Breast epithelium (tissue), 3 donors: ENCODE results near the gene METTL17.

Experiments used
- POLR2AphosphoS5 ChIP-seq, 3 donors: sonication (generic); formaldehyde crosslinking; IDR thresholded peaks; one replicate each; pipeline ENCODE4 v1.6.1; 2017; ENCODE audit warnings: antibody characterized with exemption in 3 of 3
- TF ChIP-seq, protein P1 (sequence below), 3 donors: fragments of 450-650 bp; IDR thresholded peaks; one replicate each; pipeline ENCODE4 v1.5.1; 2016 to 2017; ENCODE audit warnings: antibody characterized with exemption in 3 of 3, mild to moderate bottlenecking in 3 of 3, moderate library complexity in 3 of 3

- TF ChIP-seq, protein P1, sequence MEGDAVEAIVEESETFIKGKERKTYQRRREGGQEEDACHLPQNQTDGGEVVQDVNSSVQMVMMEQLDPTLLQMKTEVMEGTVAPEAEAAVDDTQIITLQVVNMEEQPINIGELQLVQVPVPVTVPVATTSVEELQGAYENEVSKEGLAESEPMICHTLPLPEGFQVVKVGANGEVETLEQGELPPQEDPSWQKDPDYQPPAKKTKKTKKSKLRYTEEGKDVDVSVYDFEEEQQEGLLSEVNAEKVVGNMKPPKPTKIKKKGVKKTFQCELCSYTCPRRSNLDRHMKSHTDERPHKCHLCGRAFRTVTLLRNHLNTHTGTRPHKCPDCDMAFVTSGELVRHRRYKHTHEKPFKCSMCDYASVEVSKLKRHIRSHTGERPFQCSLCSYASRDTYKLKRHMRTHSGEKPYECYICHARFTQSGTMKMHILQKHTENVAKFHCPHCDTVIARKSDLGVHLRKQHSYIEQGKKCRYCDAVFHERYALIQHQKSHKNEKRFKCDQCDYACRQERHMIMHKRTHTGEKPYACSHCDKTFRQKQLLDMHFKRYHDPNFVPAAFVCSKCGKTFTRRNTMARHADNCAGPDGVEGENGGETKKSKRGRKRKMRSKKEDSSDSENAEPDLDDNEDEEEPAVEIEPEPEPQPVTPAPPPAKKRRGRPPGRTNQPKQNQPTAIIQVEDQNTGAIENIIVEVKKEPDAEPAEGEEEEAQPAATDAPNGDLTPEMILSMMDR (IDR thresholded peaks at IDR 0.05) = no peak
- TF ChIP-seq POLR2AphosphoS5 (IDR thresholded peaks at IDR 0.05) = no peak
These were observed 37.2 kb downstream of the METTL17 start for GRCh38 chr14:21026988-21027315.
